ENCODE measurements around the gene MICU1.

The MICU1 gene

GRCh38 chr10:72356987-72357386, 268.9 kb downstream of the MICU1 start:
- no peak for TF ChIP-seq CTCF (IDR thresholded peaks at IDR 0.05; ENCODE audit: extremely low read depth, missing control alignments)
- DNase-seq (ENCODE audit: low spot score): no peak

GRCh38 chr10:72356115-72356514, 269.8 kb downstream of the MICU1 start:
- no peak for TF ChIP-seq CTCF (IDR thresholded peaks at IDR 0.05; ENCODE audit: extremely low read depth, missing control alignments)

GRCh38 chr10:72355214-72355555, 270.7 kb downstream of the MICU1 start:
- DNase-seq (ENCODE audit: low spot score): no peak
- no peak for TF ChIP-seq CTCF (IDR thresholded peaks at IDR 0.05; ENCODE audit: extremely low read depth, missing control alignments)

More at GRCh38 chr10:72356115-72356514, 269.8 kb downstream of the MICU1 start:
- DNase-seq (ENCODE audit: low spot score): no peak

- no peak for TF ChIP-seq CTCF (IDR thresholded peaks at IDR 0.05; ENCODE audit: extremely low read depth, missing control alignments)
- peak; percentile 94 for DNase-seq (ENCODE audit: low spot score)
Observed at GRCh38 chr10:72354356-72355213, 271.3 kb downstream of the MICU1 start, which contains the start of gene DNAJB12. Gene DNAJB12, minus strand, starts transcription at chr10:72354919. Its CDS starts 22 bp downstream, at chr10:72354897.

- TF ChIP-seq CTCF (IDR thresholded peaks at IDR 0.05; ENCODE audit: extremely low read depth, missing control alignments): no peak
Observed at GRCh38 chr10:72353965-72354355, 271.9 kb downstream of the MICU1 start.

GRCh38 chr10:72353028-72353964, 272.6 kb downstream of the MICU1 start:
- no peak for DNase-seq (ENCODE audit: low spot score)
- no peak for TF ChIP-seq CTCF (IDR thresholded peaks at IDR 0.05; ENCODE audit: extremely low read depth, missing control alignments)

More at GRCh38 chr10:72353965-72354355, 271.9 kb downstream of the MICU1 start:
- no peak for DNase-seq (ENCODE audit: low spot score)

- TF ChIP-seq CTCF (IDR thresholded peaks at IDR 0.05; ENCODE audit: extremely low read depth, missing control alignments): no peak
- no peak for DNase-seq (ENCODE audit: low spot score)
Observed at GRCh38 chr10:72351479-72351878, 274.4 kb downstream of the MICU1 start.

Measured in GM20000 (cell line).